ENCODE measurements around the gene MRPL28.

- TF ChIP-seq CTCF (IDR thresholded peaks at IDR 0.05) = no peak
- no peak for TF ChIP-seq ZFX (IDR thresholded peaks at IDR 0.05; ENCODE audit: borderline replicate concordance)
Measured at GRCh38 chr16:324451-325334, 45.6 kb downstream of the MRPL28 start.
